ENCODE results near the gene CAMK4. TPM values are rescaled to one million over a fixed set of nuclear protein-coding genes. Genes with fewer than 3 reads are reported as not detected.

CAMK4 gene
- total and polyA plus RNA-seq, 8 donors, result 0.45 to 25.1 (median 3.8) TPM

DNA sequence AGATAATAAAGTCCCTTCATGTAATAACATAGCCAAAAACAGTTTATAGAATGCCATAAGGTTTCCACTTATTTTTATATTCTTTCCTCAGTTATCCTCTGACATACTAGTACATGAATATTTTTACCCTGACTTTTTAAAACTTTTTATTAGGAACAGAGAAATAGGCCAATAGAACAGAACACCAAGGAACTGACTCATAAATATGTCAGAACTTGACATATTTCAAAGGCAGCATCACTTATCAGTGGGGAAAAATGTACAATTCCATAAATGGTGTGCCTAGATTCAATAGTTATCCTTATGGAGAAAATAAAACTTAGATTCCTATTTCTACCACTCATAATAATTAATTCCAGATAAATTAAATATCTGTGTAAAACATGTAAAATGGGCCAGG, 278.8 kb downstream of the CAMK4 start:
- intact Hi-C loops (cut with DNase I; ENCODE audit: low total_unique reads), result no loop called here
- no peak for TF ChIP-seq POLR2AphosphoS5 (IDR thresholded peaks at IDR 0.05)
- TF ChIP-seq, protein P1, sequence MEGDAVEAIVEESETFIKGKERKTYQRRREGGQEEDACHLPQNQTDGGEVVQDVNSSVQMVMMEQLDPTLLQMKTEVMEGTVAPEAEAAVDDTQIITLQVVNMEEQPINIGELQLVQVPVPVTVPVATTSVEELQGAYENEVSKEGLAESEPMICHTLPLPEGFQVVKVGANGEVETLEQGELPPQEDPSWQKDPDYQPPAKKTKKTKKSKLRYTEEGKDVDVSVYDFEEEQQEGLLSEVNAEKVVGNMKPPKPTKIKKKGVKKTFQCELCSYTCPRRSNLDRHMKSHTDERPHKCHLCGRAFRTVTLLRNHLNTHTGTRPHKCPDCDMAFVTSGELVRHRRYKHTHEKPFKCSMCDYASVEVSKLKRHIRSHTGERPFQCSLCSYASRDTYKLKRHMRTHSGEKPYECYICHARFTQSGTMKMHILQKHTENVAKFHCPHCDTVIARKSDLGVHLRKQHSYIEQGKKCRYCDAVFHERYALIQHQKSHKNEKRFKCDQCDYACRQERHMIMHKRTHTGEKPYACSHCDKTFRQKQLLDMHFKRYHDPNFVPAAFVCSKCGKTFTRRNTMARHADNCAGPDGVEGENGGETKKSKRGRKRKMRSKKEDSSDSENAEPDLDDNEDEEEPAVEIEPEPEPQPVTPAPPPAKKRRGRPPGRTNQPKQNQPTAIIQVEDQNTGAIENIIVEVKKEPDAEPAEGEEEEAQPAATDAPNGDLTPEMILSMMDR (IDR thresholded peaks at IDR 0.05), result no peak
- TF ChIP-seq POLR2A (IDR thresholded peaks at IDR 0.05), result no peak
- no peak for TF ChIP-seq EP300 (IDR thresholded peaks at IDR 0.05)
- no peak for DNase-seq
- Histone ChIP-seq H3K4me3 (no peak overlapping the region), H3K4me1 (peaks cover 0 to 6% (median 2%) of the 10 kb centered on the region in 4 donors), H3K9me3 (no peaks in the 10 kb centered on the region), H3K36me3 (peaks cover 0 to 42% (median 23%) of the 10 kb centered on the region in 4 donors), H3K27ac (no peak overlapping the region), H3K27me3 (no peaks in the 10 kb centered on the region)

DNA sequence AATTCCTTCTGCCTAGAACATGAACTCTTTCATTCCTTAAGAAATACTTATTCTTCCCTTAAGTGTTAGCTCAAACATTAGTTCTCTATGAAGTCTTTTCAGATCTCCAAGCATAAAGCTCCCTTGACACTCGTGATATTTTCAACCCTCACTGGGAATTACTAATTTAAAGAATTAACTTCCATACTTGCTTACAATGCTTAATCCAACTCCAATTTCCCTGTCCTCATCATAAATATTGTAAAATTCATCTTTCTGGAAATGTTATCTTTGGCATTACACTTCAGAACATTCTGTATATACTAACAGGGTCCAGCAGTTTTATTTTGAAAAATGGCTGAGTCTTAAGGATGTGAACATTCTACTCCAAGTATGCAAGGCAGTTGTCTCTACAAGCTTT, 280.9 kb downstream of the CAMK4 start:
- intact Hi-C loops (cut with DNase I; ENCODE audit: low total_unique reads), result no loop called here
- Histone ChIP-seq H3K36me3 (peaks cover 0 to 21% (median 8%) of the 10 kb centered on the region in 4 donors), H3K27ac (no peak overlapping the region), H3K4me1 (peaks cover 0 to 25% (median 11%) of the 10 kb centered on the region in 4 donors), H3K4me3 (no peak overlapping the region), H3K9me3 (no peaks in the 10 kb centered on the region), H3K27me3 (no peaks in the 10 kb centered on the region)
- 62 to 88% (median 70%) methylated on average over 1 of the region's 1 CpG for whole genome bisulfite sequencing, 5 donors
- TF ChIP-seq POLR2AphosphoS5 (IDR thresholded peaks at IDR 0.05) (no peak), EP300 (IDR thresholded peaks at IDR 0.05) (no peak), POLR2A (IDR thresholded peaks at IDR 0.05) (no peak)
- TF ChIP-seq, protein P1 (IDR thresholded peaks at IDR 0.05), result no peak
- peak in 1 of 2 donors; percentile 26 for DNase-seq

DNA sequence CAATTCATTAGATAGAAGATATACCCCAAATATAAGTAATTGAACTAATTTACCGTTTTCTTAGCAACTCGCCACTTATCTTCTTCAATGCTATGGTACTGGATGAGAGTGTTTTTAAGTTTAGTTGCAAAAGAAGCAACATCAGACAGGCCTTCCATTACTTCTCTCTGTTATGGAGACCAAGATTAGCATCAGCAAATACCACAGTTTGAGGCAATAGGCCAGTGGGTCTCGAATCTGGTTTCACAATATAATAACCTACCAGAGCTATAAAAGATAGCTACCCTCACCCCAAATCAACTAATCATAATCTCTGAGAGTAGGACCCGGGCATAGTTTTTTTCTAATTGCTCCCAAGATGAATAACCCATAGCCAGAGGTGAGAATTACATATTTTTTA, 283.1 kb downstream of the CAMK4 start:
- H3K27ac ChIP-seq, result no peak overlapping the region
- no peak overlapping the region for H3K4me3 ChIP-seq
- intact Hi-C loops (cut with DNase I; ENCODE audit: low total_unique reads), result no loop called here
- DNase-seq, result no peak
- WGBS, 5 donors, result 82 to 89% (median 84%) methylated on average over 4 of the region's 4 CpGs
- TF ChIP-seq, protein P1 (IDR thresholded peaks at IDR 0.05), result no peak
- TF ChIP-seq POLR2AphosphoS5 (IDR thresholded peaks at IDR 0.05) (no peak), POLR2A (IDR thresholded peaks at IDR 0.05) (no peak), EP300 (IDR thresholded peaks at IDR 0.05) (no peak)
- no peaks in the 10 kb centered on the region for H3K27me3 ChIP-seq
- H3K36me3 ChIP-seq, result peaks cover 0 to 3% (median 0%) of the 10 kb centered on the region in 4 donors
- H3K4me1 ChIP-seq, result peaks cover 0 to 41% (median 28%) of the 10 kb centered on the region in 4 donors
- H3K9me3 ChIP-seq, result no peaks in the 10 kb centered on the region

DNA sequence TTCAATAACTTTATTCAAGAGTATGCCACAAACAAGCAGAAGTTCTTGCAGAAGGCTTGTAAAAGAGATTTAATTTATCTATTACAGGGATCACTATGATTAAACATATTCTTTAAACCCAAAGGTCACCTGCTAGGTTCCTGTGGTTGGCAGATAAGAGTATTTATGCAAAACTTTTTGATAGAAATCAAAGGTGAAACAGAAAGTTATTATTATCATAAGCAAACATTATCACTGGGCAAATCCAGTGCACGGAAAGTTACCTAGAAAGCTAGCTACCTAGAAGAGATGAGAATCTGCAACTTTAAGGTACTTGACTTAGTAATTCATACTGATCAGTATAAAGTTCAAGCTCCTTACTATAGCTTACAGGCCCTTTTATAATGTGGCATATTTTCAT, 284.9 kb downstream of the CAMK4 start:
- intact Hi-C loops (cut with DNase I; ENCODE audit: low total_unique reads), result no loop called here
- 20 to 44% (median 36%) methylated on average over 1 of the region's 1 CpG for WGBS, 5 donors
- Histone ChIP-seq H3K27ac (no peak overlapping the region), H3K36me3 (no peaks in the 10 kb centered on the region), H3K27me3 (no peaks in the 10 kb centered on the region), H3K9me3 (no peaks in the 10 kb centered on the region), H3K4me3 (no peak overlapping the region), H3K4me1 (peaks cover 0 to 49% (median 32%) of the 10 kb centered on the region in 4 donors)
- TF ChIP-seq EP300 (IDR thresholded peaks at IDR 0.05) (no peak), POLR2AphosphoS5 (IDR thresholded peaks at IDR 0.05) (no peak), POLR2A (IDR thresholded peaks at IDR 0.05) (no peak)
- TF ChIP-seq, protein P1 (IDR thresholded peaks at IDR 0.05), result no peak
- DNase-seq, result no peak
